AG04450 (cell line): ENCODE data around the gene TSPOAP1. TPM values are rescaled to one million over a fixed set of nuclear protein-coding genes. Genes with fewer than 3 reads are reported as not detected.

Experiments used
- CTCF ChIA-PET: fragments of 300-600, 350-600 bp; formaldehyde crosslinking; extraction: SDS; loops from one replicate; lab custom pipeline; 2022; ENCODE audit warnings: antibody characterized with exemption, inconsistent platforms; lab: Charles Lee
- POLR2A ChIA-PET: fragments of 350-600 bp; formaldehyde crosslinking; extraction: SDS; loops from one replicate; lab custom pipeline; 2021; ENCODE audit warnings: antibody characterized with exemption, inconsistent platforms; lab: Yijun Ruan, JAX
- DNase-seq: peaks from one replicate; pipeline ENCODE4 v3.0.0-alpha.2; 2011; ENCODE audit warnings: low read depth, low spot score
- H3K27ac ChIP-seq: one replicate; pipeline ENCODE4 v1.5.1; 2012; ENCODE audit warnings: low read depth, low read length, control low read depth
- H3K27me3 ChIP-seq: one replicate; pipeline ENCODE4 v1.6.0; 2012; ENCODE audit warnings: low read length; ENCODE audit not compliant: control insufficient read depth, insufficient read depth
- H3K4me3 ChIP-seq: 2 replicates; pipeline ENCODE4 v1.5.1; 2011; ENCODE audit warnings: mild to moderate bottlenecking, low read depth, low read length, control low read depth
- H3K9me3 ChIP-seq: 2 replicates; pipeline ENCODE4 v1.5.1; 2012; ENCODE audit warnings: low read length; ENCODE audit not compliant: control insufficient read depth, insufficient read depth
- polyA plus RNA-seq: library from polyadenylated mRNA; depleted of rRNA; stranded (reverse); fragments of >200 nt; gene quantifications from 2 replicates; pipeline ENCODE4 v1.2.3, GENCODE V29; 2011
- TF ChIP-seq, protein P1 (sequence below): IDR thresholded peaks from 2 replicates; pipeline ENCODE4 v1.5.1; 2011; ENCODE audit warnings: low read depth, low read length, control low read depth, inconsistent platforms

TSPOAP1 gene
- polyA plus RNA-seq, 1 experiment, result 1.7 TPM

GRCh38 chr17:58268774-58269556, 59.6 kb downstream of the TSPOAP1 start:
- TF ChIP-seq, protein P1, sequence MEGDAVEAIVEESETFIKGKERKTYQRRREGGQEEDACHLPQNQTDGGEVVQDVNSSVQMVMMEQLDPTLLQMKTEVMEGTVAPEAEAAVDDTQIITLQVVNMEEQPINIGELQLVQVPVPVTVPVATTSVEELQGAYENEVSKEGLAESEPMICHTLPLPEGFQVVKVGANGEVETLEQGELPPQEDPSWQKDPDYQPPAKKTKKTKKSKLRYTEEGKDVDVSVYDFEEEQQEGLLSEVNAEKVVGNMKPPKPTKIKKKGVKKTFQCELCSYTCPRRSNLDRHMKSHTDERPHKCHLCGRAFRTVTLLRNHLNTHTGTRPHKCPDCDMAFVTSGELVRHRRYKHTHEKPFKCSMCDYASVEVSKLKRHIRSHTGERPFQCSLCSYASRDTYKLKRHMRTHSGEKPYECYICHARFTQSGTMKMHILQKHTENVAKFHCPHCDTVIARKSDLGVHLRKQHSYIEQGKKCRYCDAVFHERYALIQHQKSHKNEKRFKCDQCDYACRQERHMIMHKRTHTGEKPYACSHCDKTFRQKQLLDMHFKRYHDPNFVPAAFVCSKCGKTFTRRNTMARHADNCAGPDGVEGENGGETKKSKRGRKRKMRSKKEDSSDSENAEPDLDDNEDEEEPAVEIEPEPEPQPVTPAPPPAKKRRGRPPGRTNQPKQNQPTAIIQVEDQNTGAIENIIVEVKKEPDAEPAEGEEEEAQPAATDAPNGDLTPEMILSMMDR, result no peak
- CTCF ChIA-PET, result no interaction called here
- Histone ChIP-seq H3K4me3 (no peak overlapping the region), H3K9me3 (no peaks in the 10 kb centered on the region), H3K27ac (no peak overlapping the region), H3K27me3 (peaks cover 5% of the 10 kb centered on the region)
- no peak for DNase-seq
- POLR2A ChIA-PET, result no interaction called here

GRCh38 chr17:58268326-58268725, 60.3 kb downstream of the TSPOAP1 start:
- TF ChIP-seq, protein P1, result no peak
- ChIA-PET CTCF (no interaction called here), POLR2A (no interaction called here)
- no peak overlapping the region for H3K27ac ChIP-seq
- peaks cover 10% of the 10 kb centered on the region for H3K27me3 ChIP-seq
- DNase-seq, result no peak
- H3K9me3 ChIP-seq, result no peaks in the 10 kb centered on the region
- H3K4me3 ChIP-seq, result no peak overlapping the region

- ChIA-PET POLR2A (no interaction called here), CTCF (no interaction called here)
- Histone ChIP-seq H3K9me3 (no peaks in the 10 kb centered on the region), H3K27ac (no peak overlapping the region), H3K4me3 (no peak overlapping the region), H3K27me3 (peaks cover 11% of the 10 kb centered on the region)
- no peak for DNase-seq
- TF ChIP-seq, protein P1, result no peak
These were observed 61.0 kb downstream of the TSPOAP1 start for GRCh38 chr17:58267347-58268324.

- CTCF ChIA-PET, result interaction anchor here (0.8 kb wide), 1 partner anchor 16 kb away, joined by 4 read pairs; no protein-coding TSS in a partner anchor
- H3K27me3 ChIP-seq, result peaks cover 11% of the 10 kb centered on the region
These were observed 62.4 kb downstream of the TSPOAP1 start for GRCh38 chr17:58265902-58266875.

More at GRCh38 chr17:58265902-58266875, 62.4 kb downstream of the TSPOAP1 start:
- no peak overlapping the region for H3K4me3 ChIP-seq
- H3K27ac ChIP-seq, result no peak overlapping the region
- POLR2A ChIA-PET, result no interaction called here
- no peaks in the 10 kb centered on the region for H3K9me3 ChIP-seq
- TF ChIP-seq, protein P1, result no peak
- DNase-seq, result no peak
